Cardiac muscle cell (in vitro differentiated cells and primary cell): ENCODE results near the gene PCCB. TPM values are rescaled to one million over a fixed set of nuclear protein-coding genes. Genes with fewer than 3 reads are reported as not detected.
A peak's percentile ranks its signal among the peaks of the same experiment; 100 is the strongest.

ENCODE experiments used
- DNase-seq, 2 donors: peaks; one replicate each; pipeline versions ENCODE4 v3.0.0 to v3.0.0-alpha.2; 2010 to 2017; ENCODE audit warnings: low read depth in 1 of 2, low spot score in 1 of 2
- H3K27ac ChIP-seq: fragments of 200-600 bp; sonication (generic); 2 replicates; pipeline ENCODE4 v1.5.1; 2016
- H3K27me3 ChIP-seq: fragments of 200-600 bp; sonication (generic); 2 replicates; pipeline ENCODE4 v1.6.0; 2016; ENCODE audit warnings: control low read depth
- H3K36me3 ChIP-seq: fragments of 200-600 bp; sonication (generic); 2 replicates; pipeline ENCODE4 v1.5.1; 2016; ENCODE audit warnings: control low read depth
- H3K4me1 ChIP-seq: fragments of 200-600 bp; sonication (generic); 2 replicates; pipeline ENCODE4 v1.8.1; 2017; ENCODE audit warnings: low read depth, mild to moderate bottlenecking, mixed run types
- H3K4me3 ChIP-seq: fragments of 200-600 bp; sonication (generic); 2 replicates; pipeline ENCODE4 v1.5.1; 2016; ENCODE audit warnings: mild to moderate bottlenecking
- H3K9me3 ChIP-seq: fragments of 200-600 bp; sonication (generic); 2 replicates; pipeline ENCODE4 v1.5.1; 2017; ENCODE audit warnings: low read depth, mild to moderate bottlenecking, control low read depth
- polyA plus RNA-seq: library from polyadenylated mRNA; unstranded; fragments of >200 nt; fragmentation: Nextera tagmentation; extraction: Ambion mirVana; gene quantifications from 2 replicates; pipeline ENCODE4 v1.2.1, GENCODE V29; 2016
- total RNA-seq: library from RNA; depleted of rRNA; stranded (reverse); fragments of >200 nt; gene quantifications from 2 replicates; pipeline ENCODE4 v1.2.3, GENCODE V29; 2016
- TF ChIP-seq, protein P1 (sequence below): IDR thresholded peaks from 2 replicates; pipeline ENCODE4 v1.5.1; 2012; ENCODE audit warnings: low read depth, mild to moderate bottlenecking, low read length

The PCCB gene
- total and polyA plus RNA-seq, 2 experiments from 2014 or later, result 57.8 to 65.8 TPM

DNA sequence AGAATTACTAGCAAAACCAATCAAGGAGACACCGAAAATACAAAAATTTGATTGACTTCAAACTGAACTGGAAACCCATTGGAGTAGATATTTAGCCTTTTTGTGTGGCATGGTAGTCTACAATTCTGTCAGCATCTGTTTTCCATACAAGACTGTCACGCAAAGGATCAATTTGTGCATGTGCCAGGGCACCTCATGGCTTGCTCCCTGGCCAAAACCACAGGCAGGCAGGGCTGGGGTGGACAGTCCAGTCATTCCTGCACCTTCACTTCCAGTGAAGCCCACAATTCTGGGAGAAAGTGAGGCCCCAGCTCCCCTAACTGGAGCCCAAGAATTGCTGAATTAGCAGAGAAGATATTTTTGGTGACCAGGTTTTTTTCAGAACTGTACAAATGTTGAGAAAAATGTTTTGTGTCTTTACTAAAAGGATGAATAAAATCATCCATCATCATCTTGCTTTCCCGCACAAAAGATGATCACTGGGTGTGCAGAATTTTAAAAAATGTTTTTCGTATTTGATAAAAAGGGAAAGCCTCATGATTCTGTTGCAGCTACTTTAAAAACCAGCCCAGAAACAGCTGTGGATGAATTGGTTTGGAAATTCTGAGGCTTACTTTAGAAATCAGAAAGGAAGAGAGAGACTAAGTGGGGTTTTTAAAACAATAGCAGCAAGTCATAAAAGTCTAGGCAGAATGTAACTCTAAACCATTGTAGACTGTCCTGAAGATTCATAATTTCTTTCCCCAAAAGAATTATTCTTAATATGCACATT is 86.4 kb downstream of the PCCB start:
- Histone ChIP-seq H3K36me3 (peaks cover 30% of the 10 kb centered on the region), H3K27ac (no peak overlapping the region), H3K4me3 (no peak overlapping the region), H3K4me1 (no peaks in the 10 kb centered on the region), H3K27me3 (no peaks in the 10 kb centered on the region), H3K9me3 (no peaks in the 10 kb centered on the region)
- TF ChIP-seq, protein P1, sequence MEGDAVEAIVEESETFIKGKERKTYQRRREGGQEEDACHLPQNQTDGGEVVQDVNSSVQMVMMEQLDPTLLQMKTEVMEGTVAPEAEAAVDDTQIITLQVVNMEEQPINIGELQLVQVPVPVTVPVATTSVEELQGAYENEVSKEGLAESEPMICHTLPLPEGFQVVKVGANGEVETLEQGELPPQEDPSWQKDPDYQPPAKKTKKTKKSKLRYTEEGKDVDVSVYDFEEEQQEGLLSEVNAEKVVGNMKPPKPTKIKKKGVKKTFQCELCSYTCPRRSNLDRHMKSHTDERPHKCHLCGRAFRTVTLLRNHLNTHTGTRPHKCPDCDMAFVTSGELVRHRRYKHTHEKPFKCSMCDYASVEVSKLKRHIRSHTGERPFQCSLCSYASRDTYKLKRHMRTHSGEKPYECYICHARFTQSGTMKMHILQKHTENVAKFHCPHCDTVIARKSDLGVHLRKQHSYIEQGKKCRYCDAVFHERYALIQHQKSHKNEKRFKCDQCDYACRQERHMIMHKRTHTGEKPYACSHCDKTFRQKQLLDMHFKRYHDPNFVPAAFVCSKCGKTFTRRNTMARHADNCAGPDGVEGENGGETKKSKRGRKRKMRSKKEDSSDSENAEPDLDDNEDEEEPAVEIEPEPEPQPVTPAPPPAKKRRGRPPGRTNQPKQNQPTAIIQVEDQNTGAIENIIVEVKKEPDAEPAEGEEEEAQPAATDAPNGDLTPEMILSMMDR, result no peak
- DNase-seq, result no peak

DNA sequence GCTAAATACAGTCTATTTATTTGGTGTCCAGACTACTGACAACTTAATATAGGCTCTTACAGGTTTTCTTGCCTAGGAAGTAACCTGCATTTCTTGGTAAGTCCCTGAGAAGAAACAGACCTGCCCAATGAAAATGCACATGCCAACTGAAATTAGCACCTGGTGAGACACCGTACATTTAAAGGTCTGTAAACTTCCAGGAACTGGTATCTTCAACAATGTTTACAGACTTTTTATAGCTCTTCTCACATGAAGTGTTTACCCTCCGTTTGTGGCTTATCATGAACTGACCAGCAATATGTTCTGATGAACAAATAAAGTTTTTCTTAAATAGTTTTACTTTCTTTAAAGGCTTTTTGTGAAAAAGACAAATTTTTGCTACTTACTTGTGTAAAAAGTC is 93.3 kb downstream of the PCCB start:
- TF ChIP-seq, protein P1, result no peak
- Histone ChIP-seq H3K9me3 (no peaks in the 10 kb centered on the region), H3K4me3 (no peak overlapping the region), H3K27ac (peak overlapping the region; percentile 66), H3K4me1 (peaks cover 7% of the 10 kb centered on the region), H3K27me3 (no peaks in the 10 kb centered on the region), H3K36me3 (peaks cover 13% of the 10 kb centered on the region)
- no peak for DNase-seq

DNA sequence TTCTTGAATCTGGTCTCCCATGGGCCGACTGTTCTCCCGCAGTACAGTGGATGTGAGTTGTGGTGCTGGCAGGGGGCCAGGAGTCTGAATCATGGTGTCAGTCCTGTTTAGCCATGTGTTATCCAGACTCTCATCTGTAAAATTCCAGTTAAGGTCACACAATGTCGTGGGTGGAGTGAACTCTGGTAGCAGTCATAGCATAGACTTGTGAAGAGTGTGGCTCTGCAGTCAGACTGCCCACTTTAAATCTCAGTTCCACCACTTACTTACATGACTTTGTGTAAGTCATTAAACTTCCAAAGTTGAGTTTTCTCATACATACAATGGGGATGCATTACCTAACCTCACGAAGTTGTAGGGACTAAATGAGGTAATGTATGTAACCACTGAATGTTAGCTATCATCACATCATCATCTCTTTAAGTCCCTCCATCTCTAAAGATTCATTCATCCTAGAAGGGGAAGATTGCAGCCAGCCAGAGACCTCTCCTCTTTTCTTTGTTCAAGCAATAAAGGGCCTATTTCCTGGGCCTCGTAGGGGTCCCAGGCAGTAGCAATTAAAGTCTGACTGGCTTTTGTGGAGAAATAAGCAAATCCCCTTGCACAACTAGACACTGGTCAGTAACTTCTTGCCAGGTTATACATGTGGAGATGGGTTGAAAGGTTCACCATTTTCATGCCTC is 93.9 kb downstream of the PCCB start:
- H3K4me3 ChIP-seq, result no peak overlapping the region
- peak overlapping the region; percentile 66 for H3K27ac ChIP-seq
- no peaks in the 10 kb centered on the region for H3K9me3 ChIP-seq
- peaks cover 15% of the 10 kb centered on the region for H3K36me3 ChIP-seq
- TF ChIP-seq, protein P1, result no peak
- peaks cover 7% of the 10 kb centered on the region for H3K4me1 ChIP-seq
- no peaks in the 10 kb centered on the region for H3K27me3 ChIP-seq
- DNase-seq, result peak; percentile 72 to 91

DNA sequence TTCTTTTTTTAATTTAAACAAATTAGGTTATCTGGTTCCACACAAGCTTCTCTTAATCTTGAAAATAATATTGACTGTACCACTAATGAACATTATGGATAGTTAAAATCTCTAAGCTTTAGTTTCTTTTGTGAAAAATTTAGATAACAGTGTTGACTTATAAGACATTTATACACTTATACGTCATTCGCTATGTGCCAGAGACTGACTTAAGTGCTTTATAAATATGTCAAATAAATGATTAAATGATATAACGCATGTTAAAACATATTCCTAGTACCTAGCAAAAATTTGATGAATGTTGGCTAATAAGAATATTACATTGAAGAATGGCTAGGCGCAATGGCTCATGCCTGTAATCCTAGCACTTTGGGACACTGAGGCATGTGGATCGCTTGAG is 96.3 kb downstream of the PCCB start:
- Histone ChIP-seq H3K4me1 (peaks cover 20% of the 10 kb centered on the region), H3K9me3 (no peaks in the 10 kb centered on the region), H3K4me3 (no peak overlapping the region), H3K27ac (no peak overlapping the region), H3K36me3 (peaks cover 6% of the 10 kb centered on the region), H3K27me3 (no peaks in the 10 kb centered on the region)
- no peak for DNase-seq
- TF ChIP-seq, protein P1, result no peak

DNA sequence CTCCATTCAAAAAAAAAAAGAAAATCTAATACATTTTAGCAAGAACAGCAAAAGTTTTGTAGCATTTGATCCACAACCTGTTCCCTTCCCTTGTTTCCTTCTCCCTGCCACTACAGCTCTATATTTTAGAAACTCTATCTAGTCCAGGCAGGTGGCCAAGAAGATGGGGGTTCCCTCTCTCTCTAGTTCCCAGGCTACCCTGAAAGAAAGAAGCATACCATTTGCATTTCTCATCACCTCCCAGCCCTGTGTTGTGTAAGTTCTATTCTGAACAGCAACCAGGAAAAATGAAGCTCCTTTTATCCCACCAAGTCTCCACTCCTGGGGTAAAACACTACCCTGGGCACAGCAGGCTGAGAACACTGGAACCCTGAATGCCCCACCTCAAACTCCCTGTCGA is 100.0 kb downstream of the PCCB start:
- peaks cover 6% of the 10 kb centered on the region for H3K36me3 ChIP-seq
- H3K9me3 ChIP-seq, result no peaks in the 10 kb centered on the region
- peak overlapping the region; percentile 90 for H3K27ac ChIP-seq
- TF ChIP-seq, protein P1, result no peak
- H3K4me1 ChIP-seq, result peaks cover 21% of the 10 kb centered on the region
- no peak overlapping the region for H3K4me3 ChIP-seq
- peak in 1 of 2 donors; percentile 95 for DNase-seq
- H3K27me3 ChIP-seq, result no peaks in the 10 kb centered on the region
